Activated naive CD8-positive, alpha-beta T cell (primary cell): Measurements from ENCODE around the gene UROD.
"Not testable (repeated sequence)": the region's sequence is repeated elsewhere in the genome, so short reads cannot be mapped to it uniquely, and the experiment has no call there.

Source experiments
- H3K27ac Mint-ChIP-seq: one replicate; pipeline ENCODE4 v1.8.0; 2021; ENCODE audit warnings: mixed read lengths
- H3K27me3 Mint-ChIP-seq: one replicate; pipeline ENCODE4 v1.8.0; 2021; ENCODE audit warnings: mixed read lengths
- H3K36me3 Mint-ChIP-seq: one replicate; pipeline ENCODE4 v1.8.0; 2021; ENCODE audit warnings: mixed read lengths
- H3K4me1 Mint-ChIP-seq: one replicate; pipeline ENCODE4 v1.8.0; 2021; ENCODE audit warnings: low read depth, mixed read lengths
- H3K4me3 Mint-ChIP-seq: one replicate; pipeline ENCODE4 v1.8.0; 2021; ENCODE audit warnings: mild to moderate bottlenecking, mixed read lengths
- H3K9me3 Mint-ChIP-seq: one replicate; pipeline ENCODE4 v1.8.0; 2021; ENCODE audit warnings: low read depth, mixed read lengths

The UROD gene

GRCh38 chr1:45011837-45012638 is at the start of gene UROD:
TSS of gene UROD (plus strand) at chr1:45012254. CDS start at chr1:45012266, 12 bp downstream.
- Mint-ChIP-seq H3K27me3 (no peaks in the 10 kb centered on the region), H3K4me3 (peak within 1 kb of the TSS; percentile 87), H3K4me1 (peaks cover 43% of the 10 kb centered on the region), H3K27ac (peak within 1 kb of the TSS; percentile 89), H3K36me3 (peaks cover 4% of the 10 kb centered on the region), H3K9me3 (no peaks in the 10 kb centered on the region)

- Mint-ChIP-seq H3K4me1 (peaks cover 2% of the 10 kb centered on the region), H3K27ac (no peak overlapping the region), H3K9me3 (no peaks in the 10 kb centered on the region), H3K27me3 (no peaks in the 10 kb centered on the region), H3K36me3 (peaks cover 10% of the 10 kb centered on the region), H3K4me3 (no peak overlapping the region)
These were observed 49.3 kb upstream of the UROD start for GRCh38 chr1:44962729-44963128.

- Mint-ChIP-seq H3K4me1 (peaks cover 5% of the 10 kb centered on the region), H3K27me3 (no peaks in the 10 kb centered on the region), H3K27ac (no peak overlapping the region), H3K9me3 (no peaks in the 10 kb centered on the region), H3K36me3 (peaks cover 10% of the 10 kb centered on the region), H3K4me3 (no peak overlapping the region)
These were observed 47.7 kb upstream of the UROD start for GRCh38 chr1:44964396-44964795.

GRCh38 chr1:44970317-44970716 is 41.7 kb upstream of the UROD start:
- H3K4me3 Mint-ChIP-seq: no peak overlapping the region
- H3K27ac Mint-ChIP-seq: no peak overlapping the region
- H3K9me3 Mint-ChIP-seq: no peaks in the 10 kb centered on the region
- H3K4me1 Mint-ChIP-seq: peaks cover 12% of the 10 kb centered on the region
- H3K27me3 Mint-ChIP-seq: no peaks in the 10 kb centered on the region
- peaks cover 7% of the 10 kb centered on the region for H3K36me3 Mint-ChIP-seq

GRCh38 chr1:44973645-44974044 is 38.4 kb upstream of the UROD start:
- H3K27ac Mint-ChIP-seq: no peak overlapping the region
- H3K4me3 Mint-ChIP-seq: no peak overlapping the region
- H3K9me3 Mint-ChIP-seq: no peaks in the 10 kb centered on the region
- no peaks in the 10 kb centered on the region for H3K27me3 Mint-ChIP-seq
- H3K4me1 Mint-ChIP-seq: peaks cover 12% of the 10 kb centered on the region
- peaks cover 26% of the 10 kb centered on the region for H3K36me3 Mint-ChIP-seq

GRCh38 chr1:44976252-44976651 is 35.8 kb upstream of the UROD start:
- no peak overlapping the region for H3K4me3 Mint-ChIP-seq
- H3K9me3 Mint-ChIP-seq: no peaks in the 10 kb centered on the region
- no peaks in the 10 kb centered on the region for H3K27me3 Mint-ChIP-seq
- no peak overlapping the region for H3K27ac Mint-ChIP-seq
- peaks cover 26% of the 10 kb centered on the region for H3K36me3 Mint-ChIP-seq
- peaks cover 10% of the 10 kb centered on the region for H3K4me1 Mint-ChIP-seq

- not testable (repeated sequence) for H3K27me3 Mint-ChIP-seq, H3K9me3 Mint-ChIP-seq
- H3K4me1 Mint-ChIP-seq: peaks cover 12% of the 10 kb centered on the region
These were observed 34.7 kb upstream of the UROD start for GRCh38 chr1:44977372-44977771.

GRCh38 chr1:44985747-44986359 is 26.2 kb upstream of the UROD start:
- Mint-ChIP-seq H3K27ac (peak overlapping the region; percentile 95), H3K4me1 (peaks cover 28% of the 10 kb centered on the region), H3K36me3 (peaks cover 3% of the 10 kb centered on the region), H3K27me3 (no peaks in the 10 kb centered on the region), H3K9me3 (no peaks in the 10 kb centered on the region), H3K4me3 (peak overlapping the region; percentile 99)

More at GRCh38 chr1:44977372-44977771, 34.7 kb upstream of the UROD start:
- H3K36me3 Mint-ChIP-seq: peaks cover 26% of the 10 kb centered on the region
- H3K27ac Mint-ChIP-seq, H3K4me3 Mint-ChIP-seq: not testable (repeated sequence)

GRCh38 chr1:44988531-44989156 is 23.4 kb upstream of the UROD start:
- peak overlapping the region; percentile 49 for H3K4me3 Mint-ChIP-seq
- H3K36me3 Mint-ChIP-seq: no peaks in the 10 kb centered on the region
- H3K9me3 Mint-ChIP-seq: no peaks in the 10 kb centered on the region
- H3K27ac Mint-ChIP-seq: no peak overlapping the region
- no peaks in the 10 kb centered on the region for H3K27me3 Mint-ChIP-seq
- peaks cover 19% of the 10 kb centered on the region for H3K4me1 Mint-ChIP-seq

- Mint-ChIP-seq H3K27ac (no peak overlapping the region), H3K4me3 (no peak overlapping the region), H3K4me1 (no peaks in the 10 kb centered on the region), H3K27me3 (no peaks in the 10 kb centered on the region), H3K9me3 (no peaks in the 10 kb centered on the region), H3K36me3 (no peaks in the 10 kb centered on the region)
These were observed 17.6 kb upstream of the UROD start for GRCh38 chr1:44994309-44994898.

- H3K36me3 Mint-ChIP-seq: no peaks in the 10 kb centered on the region
- no peak overlapping the region for H3K27ac Mint-ChIP-seq
- H3K4me1 Mint-ChIP-seq: peaks cover 2% of the 10 kb centered on the region
- H3K4me3 Mint-ChIP-seq: no peak overlapping the region
- H3K27me3 Mint-ChIP-seq: no peaks in the 10 kb centered on the region
- H3K9me3 Mint-ChIP-seq: no peaks in the 10 kb centered on the region
These were observed 16.4 kb upstream of the UROD start for GRCh38 chr1:44995467-44996238.

- Mint-ChIP-seq H3K36me3 (peaks cover 4% of the 10 kb centered on the region), H3K27me3 (no peaks in the 10 kb centered on the region), H3K4me3 (no peak overlapping the region), H3K27ac (no peak overlapping the region), H3K4me1 (peaks cover 7% of the 10 kb centered on the region), H3K9me3 (no peaks in the 10 kb centered on the region)
These were observed 12.8 kb upstream of the UROD start for GRCh38 chr1:44999232-44999631.

GRCh38 chr1:45001011-45001481 is 11.0 kb upstream of the UROD start:
- H3K27me3 Mint-ChIP-seq: no peaks in the 10 kb centered on the region
- peak overlapping the region; percentile 76 for H3K27ac Mint-ChIP-seq
- no peaks in the 10 kb centered on the region for H3K9me3 Mint-ChIP-seq
- H3K4me1 Mint-ChIP-seq: peaks cover 7% of the 10 kb centered on the region
- no peak overlapping the region for H3K4me3 Mint-ChIP-seq
- peaks cover 4% of the 10 kb centered on the region for H3K36me3 Mint-ChIP-seq

- H3K4me1 Mint-ChIP-seq, H3K27me3 Mint-ChIP-seq, H3K36me3 Mint-ChIP-seq, H3K4me3 Mint-ChIP-seq, H3K9me3 Mint-ChIP-seq: not testable (repeated sequence)
- H3K27ac Mint-ChIP-seq: peak overlapping the region; percentile 54
These were observed 10.5 kb upstream of the UROD start for GRCh38 chr1:45001576-45001975.
